ENCODE data around the gene BNIP2.

The BNIP2 gene

DNA sequence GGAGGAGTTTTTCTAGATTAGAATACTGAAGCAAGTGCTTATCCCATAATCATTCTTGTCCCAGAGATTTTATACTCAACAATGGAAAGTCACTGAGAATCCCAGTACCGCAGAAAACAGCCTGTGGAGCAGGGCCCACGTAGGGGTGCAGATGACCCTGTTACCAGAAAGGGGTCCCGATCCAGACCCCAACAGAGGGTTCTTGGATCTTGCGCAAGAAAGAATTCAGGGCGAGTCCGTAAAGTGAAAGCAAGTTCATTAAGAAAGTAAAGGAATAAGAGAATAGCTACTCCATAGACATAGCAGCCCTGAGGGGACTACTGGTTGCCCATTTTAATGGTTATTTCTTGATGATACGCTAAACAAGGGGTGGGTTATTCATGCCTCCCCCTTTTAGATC is 75.0 kb downstream of the BNIP2 start:
- CTCF ChIA-PET: no interaction called here
- no peak overlapping the region for H3K4me3 ChIP-seq (ENCODE audit: low read depth, low read length)
- POLR2A ChIA-PET: no interaction called here

DNA sequence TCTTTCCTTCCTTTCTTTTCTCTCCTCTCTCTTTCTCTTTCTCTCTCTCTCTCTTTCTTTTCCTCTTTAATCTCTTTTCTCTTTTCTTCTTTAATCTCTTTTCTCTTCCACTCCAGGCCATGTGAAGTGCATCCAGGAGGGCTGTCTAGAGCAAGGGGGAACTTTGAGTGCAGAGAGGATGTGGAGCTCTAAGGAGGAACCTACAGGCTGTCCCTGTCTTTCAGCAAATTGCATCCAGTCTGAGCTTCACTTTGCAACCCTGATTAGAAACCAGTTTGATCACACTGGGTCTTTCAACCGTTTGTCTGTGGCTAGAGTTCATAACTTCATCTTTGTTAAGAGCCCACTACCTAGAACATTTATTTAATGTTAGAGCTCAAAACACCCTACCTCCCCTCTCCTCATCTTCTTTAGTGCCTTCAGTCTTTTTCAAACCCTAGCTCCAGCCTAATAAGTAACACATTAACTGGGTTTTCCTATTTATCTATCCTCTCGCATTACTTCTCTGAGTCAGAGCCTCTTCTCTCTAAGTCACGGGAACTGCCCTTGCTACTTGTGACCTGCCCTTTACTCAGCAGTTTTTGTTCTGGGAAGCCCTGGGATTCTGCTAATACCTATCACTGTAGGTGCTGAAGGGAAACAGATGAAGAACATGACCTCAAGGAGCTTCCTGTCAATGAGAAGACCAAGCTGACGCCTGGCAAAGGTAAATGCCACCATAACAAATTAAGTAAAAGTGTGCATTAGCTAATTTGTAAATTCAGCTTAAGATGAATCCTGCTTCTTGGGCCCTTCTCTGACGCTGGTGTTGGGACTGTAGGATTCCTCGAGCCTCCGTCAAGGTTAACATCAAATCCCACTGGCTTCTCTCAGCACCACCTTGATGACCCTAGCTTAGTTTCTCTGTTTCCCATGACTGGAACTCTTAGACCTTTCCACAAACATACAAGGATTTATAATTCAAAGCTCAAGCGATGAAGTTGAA is 77.6 kb downstream of the BNIP2 start, which contains the start of gene GCNT3:
TSS of gene GCNT3 (plus strand) at position 508 of the 985 bp plus-strand sequence. CDS start 6,456 bp downstream, outside the sequence.
- no peak for DNase-seq (ENCODE audit: low read depth, low spot score)
- CTCF ChIA-PET: interaction anchor here (1.1 to 1.9 kb wide), 3 partner anchors 11 to 83 kb away, joined by 3 to 5 read pairs (median 4); no protein-coding TSS in a partner anchor
- POLR2A ChIA-PET: no interaction called here
- TF ChIP-seq, protein P1, sequence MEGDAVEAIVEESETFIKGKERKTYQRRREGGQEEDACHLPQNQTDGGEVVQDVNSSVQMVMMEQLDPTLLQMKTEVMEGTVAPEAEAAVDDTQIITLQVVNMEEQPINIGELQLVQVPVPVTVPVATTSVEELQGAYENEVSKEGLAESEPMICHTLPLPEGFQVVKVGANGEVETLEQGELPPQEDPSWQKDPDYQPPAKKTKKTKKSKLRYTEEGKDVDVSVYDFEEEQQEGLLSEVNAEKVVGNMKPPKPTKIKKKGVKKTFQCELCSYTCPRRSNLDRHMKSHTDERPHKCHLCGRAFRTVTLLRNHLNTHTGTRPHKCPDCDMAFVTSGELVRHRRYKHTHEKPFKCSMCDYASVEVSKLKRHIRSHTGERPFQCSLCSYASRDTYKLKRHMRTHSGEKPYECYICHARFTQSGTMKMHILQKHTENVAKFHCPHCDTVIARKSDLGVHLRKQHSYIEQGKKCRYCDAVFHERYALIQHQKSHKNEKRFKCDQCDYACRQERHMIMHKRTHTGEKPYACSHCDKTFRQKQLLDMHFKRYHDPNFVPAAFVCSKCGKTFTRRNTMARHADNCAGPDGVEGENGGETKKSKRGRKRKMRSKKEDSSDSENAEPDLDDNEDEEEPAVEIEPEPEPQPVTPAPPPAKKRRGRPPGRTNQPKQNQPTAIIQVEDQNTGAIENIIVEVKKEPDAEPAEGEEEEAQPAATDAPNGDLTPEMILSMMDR (IDR thresholded peaks at IDR 0.05; ENCODE audit: insufficient read depth, low read length, missing control alignments): no peak
- H3K4me3 ChIP-seq (ENCODE audit: low read depth, low read length): no peak within 1 kb of the TSS

More for the DNA sequence above, 75.0 kb downstream of the BNIP2 start:
- no peak for DNase-seq (ENCODE audit: low read depth, low spot score)
- TF ChIP-seq, protein P1 (IDR thresholded peaks at IDR 0.05; ENCODE audit: insufficient read depth, low read length, missing control alignments): no peak

DNA sequence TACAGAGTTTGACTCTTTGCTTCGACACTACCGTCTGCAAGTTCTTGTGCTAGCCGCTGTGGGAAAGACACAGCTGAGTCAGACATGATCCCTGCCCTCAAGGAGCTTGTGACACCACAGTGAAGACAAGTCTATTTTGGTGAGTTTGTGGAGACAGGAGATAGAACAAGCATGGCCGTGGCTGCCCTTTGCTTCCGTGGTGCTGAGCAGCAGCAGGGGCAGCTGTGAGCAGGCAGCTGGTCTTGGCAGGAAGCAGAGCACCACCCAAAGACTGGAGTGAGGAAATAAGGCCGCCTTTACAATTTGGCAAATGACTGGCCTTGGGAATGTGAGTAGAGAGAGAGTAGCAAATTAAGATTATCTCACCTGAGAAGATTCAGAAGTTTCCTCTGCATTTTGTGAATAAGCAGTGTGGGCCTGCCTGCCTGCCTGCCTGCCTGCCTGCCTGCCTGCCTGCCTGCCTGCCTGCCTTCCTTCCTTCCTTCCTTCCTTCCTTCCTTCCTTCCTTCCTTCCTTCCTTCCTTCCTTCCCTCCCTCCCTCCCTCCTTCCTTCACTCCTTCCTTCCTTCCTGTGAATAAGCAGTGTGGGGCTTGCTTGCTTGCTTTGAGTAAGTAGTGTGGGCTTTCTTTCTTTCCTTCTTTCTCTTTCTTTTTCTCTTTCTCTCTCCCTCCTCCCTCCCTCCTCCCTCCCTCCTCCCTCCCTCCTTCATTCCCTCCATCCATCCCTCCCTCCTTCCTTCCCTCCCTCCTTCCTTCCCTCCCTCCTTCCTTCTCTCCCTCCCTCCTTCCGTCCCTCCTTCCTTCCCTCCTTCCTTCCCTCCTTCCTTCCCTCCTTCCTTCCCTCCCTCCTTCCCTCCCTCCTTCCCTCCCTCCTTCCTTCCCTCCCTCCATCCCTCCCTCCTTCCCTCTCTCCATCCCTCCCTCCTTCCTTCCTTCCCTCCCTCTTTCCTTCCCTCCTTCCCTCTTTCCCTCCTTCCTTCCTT is 79.1 kb downstream of the BNIP2 start:
- no peak for DNase-seq (ENCODE audit: low read depth, low spot score)
- ChIA-PET CTCF (no interaction called here), POLR2A (no interaction called here)
- TF ChIP-seq, protein P1 (IDR thresholded peaks at IDR 0.05; ENCODE audit: insufficient read depth, low read length, missing control alignments): no peak
- no peak overlapping the region for H3K4me3 ChIP-seq (ENCODE audit: low read depth, low read length)

Measured in AG04449 (cell line).